Cardiac fibroblast (primary cell): ENCODE data around the gene KLHL29.

ENCODE experiments used
- DNase-seq, 2 donors: peaks; one replicate each; pipeline versions ENCODE4 v3.0.0 to v3.0.0-alpha.2; 2010; ENCODE audit warnings: low read depth in 2 of 2
- H3K4me3 ChIP-seq, 2 donors: replicated peaks in 1 of 2; 1 replicate in 1 of 2; 2 replicates in 1 of 2; pipeline ENCODE4 v1.5.1; 2011; ENCODE audit warnings: low read depth in 2 of 2, low read length in 2 of 2, mild to moderate bottlenecking in 2 of 2, moderate library complexity in 1 of 2
- CTCF ChIP-seq: IDR thresholded peaks from one replicate; pipeline ENCODE4 v1.5.1; 2011; ENCODE audit warnings: low read depth, mild to moderate bottlenecking, low read length, inconsistent platforms

The KLHL29 gene

GRCh38 chr2:23706613-23707078 is 321.7 kb downstream of the KLHL29 start:
- TF ChIP-seq CTCF = no peak
- no peak overlapping the region for H3K4me3 ChIP-seq
- DNase-seq = no peak

GRCh38 chr2:23707096-23707495 is 322.1 kb downstream of the KLHL29 start:
- no peak for TF ChIP-seq CTCF
- H3K4me3 ChIP-seq = no peak overlapping the region
- DNase-seq = no peak

- H3K4me3 ChIP-seq = no peak overlapping the region
- no peak for TF ChIP-seq CTCF
- DNase-seq = no peak
These were observed 323.8 kb downstream of the KLHL29 start for GRCh38 chr2:23708771-23709170.

- no peak overlapping the region for H3K4me3 ChIP-seq
- no peak for TF ChIP-seq CTCF
- DNase-seq = no peak
These were observed 324.3 kb downstream of the KLHL29 start for GRCh38 chr2:23709311-23709710.

- no peak overlapping the region for H3K4me3 ChIP-seq
- TF ChIP-seq CTCF = no peak
- peak; percentile 38 to 78 for DNase-seq
These were observed 327.2 kb downstream of the KLHL29 start for GRCh38 chr2:23711979-23712755.

- DNase-seq = no peak
- no peak for TF ChIP-seq CTCF
- no peak overlapping the region for H3K4me3 ChIP-seq
These were observed 327.8 kb downstream of the KLHL29 start for GRCh38 chr2:23712756-23713151.
